ENCODE data around the gene OR5H2.
"Not testable (repeated sequence)": the region's sequence is repeated elsewhere in the genome, so short reads cannot be mapped to it uniquely, and the experiment has no call there.

The OR5H2 gene

DNA sequence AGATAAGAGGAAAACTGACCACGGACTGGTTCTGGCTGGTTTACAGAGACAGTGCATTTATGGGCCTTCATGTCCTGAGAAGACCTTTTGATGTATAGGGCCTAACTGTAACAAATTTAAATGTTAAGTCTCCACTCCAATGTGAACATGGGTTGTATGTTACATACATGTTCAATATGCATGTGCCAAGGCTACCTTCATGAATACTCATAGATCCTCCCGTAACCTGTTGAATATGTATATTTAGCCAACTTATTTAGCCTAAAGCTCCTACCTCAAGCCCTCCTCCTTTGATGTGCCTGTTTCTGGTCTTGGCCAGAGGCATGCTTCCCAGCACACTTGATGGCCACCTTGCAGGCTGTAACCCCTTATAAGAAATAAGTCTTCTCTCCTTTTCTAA is at the start of gene OR5H2:
Gene OR5H2 (plus strand): TSS at position 301 of the 400 bp plus-strand sequence. CDS start 398 bp downstream, outside the sequence.
- DNase-seq, result no peak

DNA sequence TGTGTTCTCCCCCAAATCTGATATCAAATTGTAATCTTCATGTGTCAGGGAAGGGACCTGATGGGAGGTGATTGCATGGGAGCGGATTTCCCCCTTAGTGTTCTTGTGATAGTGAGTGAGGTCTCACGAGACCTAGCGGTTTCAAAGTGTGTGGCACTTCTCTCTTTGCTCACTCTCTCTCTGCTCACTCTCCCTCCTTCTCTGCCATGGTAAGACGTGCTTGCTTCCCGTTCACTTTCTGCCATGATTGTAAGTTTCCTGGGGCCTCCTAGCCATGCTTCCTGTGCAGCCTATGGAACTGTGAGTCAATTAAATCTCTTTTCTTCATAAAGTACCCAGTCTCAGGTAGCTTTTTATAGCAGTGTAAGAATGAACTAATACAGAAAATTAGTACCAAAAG is 48.8 kb upstream of the OR5H2 start:
- DNase-seq, result no peak

DNA sequence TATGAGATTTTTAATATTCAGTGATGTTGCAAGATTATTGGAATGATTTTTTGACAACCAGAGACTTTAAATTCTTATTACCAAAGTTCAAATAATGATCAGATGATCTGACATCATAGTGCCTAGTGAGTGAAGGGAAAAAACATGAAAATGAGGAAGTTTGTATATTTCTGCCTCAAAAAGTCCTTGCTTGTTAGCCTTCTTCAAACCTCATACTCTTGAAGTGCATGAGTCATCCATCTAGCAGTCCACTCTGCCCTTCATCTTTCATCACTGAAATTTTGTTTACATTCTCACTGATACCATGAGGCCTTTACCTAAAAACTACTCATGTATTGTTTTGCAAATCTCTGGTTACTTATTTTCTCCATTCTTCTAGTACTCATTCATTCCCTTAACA is 42.2 kb upstream of the OR5H2 start:
- no peak for DNase-seq

DNA sequence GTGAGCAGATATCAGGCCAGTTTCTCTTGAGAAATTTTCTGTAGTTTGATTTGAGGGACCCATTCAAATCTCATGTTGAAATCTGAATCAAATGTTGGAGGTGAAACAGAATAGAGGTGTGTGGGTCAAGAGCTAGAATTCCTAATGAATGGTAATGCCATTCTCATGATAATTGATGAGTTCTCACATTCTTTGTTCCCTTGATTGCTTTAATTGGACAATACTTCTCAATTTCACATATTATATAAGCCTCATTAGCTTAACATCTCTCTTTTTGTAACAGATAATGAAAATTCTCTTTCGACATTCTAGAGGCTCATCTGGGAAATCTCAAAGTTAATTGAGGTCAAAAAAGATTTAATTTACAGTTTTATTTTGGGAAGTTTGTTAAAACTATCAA is 40.1 kb upstream of the OR5H2 start:
- DNase-seq, result no peak

DNA sequence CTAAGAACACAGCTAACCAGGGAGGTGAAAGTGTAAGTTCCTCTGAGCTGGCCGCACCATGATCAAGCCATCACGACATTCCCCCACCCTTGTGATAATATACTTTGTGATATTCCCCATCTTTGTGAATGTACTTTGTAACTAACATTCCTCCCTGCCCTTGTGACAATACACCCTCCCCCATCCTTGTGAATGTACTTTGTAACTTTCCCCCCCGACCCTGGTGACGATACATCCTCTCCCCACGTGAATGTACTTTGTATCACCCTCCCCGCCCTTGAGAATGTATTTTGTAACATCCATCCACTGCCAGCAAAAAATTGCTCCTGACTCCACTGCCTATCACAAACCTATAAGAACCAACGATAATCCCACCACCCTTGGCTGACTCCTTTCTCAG is 38.5 kb upstream of the OR5H2 start:
- DNase-seq, result no peak

DNA sequence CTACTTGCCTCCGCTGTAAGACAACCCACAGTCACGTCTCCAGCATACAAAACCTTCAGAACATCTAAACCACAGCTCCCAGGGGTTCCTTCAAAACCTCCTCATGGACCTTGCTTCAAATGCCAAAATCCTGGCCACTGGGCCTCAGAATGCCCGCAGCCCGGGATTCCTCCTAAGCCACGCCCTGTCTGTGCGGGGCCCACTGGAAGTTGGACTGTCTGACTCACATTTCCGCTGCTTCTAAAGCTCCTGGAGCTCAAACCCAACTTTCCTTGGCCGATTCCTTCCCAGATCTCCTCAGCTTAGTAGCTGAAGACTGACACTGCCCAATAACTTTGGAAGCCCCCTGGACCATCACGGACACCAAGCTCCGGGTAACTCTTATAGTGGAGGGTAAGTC is 36.2 kb upstream of the OR5H2 start:
- no peak for DNase-seq

DNA sequence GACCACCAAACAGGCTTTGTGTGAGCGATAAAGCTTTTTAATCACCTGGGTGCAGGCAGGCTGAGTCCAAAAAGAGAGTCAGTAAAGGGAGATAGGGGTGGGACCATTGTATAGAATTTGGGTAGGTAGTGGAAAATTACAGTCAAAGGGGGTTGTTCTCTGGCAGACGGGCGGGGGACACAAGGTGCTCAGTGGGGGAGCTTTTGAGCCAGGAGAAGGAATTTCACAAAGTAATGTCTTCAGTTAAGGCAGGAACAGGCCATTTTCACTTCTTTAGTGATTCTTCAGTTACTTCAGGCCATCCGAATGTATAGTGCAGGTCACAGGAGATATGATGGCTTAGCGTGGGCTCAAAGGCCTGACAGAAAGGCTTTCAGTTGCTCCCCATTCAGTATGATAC is 26.3 kb upstream of the OR5H2 start:
- not testable (repeated sequence) for DNase-seq

DNA sequence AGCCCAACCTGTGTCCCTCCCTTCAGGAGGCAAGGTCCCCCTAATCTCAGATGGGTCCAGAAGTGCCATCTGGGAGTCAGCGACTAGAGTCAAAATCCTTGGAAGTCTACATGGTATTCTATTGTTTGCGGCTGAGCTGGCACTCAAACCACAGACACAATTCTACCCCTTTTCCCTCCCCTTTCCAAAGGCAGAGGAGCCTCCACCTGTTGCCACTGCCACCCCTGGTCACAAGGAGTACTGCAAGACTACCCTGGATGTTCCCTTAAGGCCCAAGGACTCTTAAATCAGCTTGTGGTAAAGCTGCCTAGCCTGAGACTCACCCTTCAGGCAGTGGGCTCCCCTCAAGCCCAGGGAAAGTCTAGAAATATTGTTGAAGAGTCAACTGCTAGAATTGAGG is 22.6 kb upstream of the OR5H2 start:
- DNase-seq, result no peak

DNA sequence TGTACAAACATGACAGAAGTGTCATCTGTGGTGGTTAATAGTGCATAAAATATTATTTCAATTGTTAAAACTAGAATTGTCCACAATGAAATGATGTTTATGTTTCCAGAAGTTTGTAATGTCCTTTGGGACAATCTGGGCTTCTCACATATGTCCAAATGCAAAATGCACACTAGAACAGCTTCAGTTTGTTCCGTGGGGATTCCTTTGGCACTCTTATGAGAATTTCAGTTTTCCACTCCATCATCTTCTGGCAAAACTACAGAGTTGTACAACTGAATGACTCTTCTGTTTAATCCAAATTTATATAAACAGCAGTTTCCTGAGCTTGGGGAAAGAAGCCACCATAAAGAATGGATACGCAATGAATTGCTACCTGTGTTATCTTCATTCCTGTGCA is 20.3 kb upstream of the OR5H2 start:
- no peak for DNase-seq

DNA sequence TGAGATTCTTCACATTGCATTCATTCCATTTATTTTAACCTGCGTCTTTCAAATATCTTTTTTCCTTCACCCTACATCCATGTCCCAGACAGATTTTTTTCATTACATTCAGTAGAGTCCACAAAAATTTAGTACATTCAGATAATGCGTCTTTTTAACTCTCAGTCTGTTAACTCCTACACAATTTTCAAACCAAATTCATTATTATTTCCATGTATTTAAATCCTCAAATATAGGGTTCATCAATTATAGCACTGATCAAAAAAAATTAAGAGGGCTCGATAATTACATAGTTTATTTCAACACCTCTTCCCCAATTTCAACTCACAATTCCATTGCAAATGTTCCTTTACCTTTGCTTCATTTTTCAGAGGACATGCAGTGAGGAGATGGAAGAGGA is 18.4 kb upstream of the OR5H2 start, which contains the start of gene OR5H6:
Gene OR5H6 (plus strand): TSS at position 301 of the 400 bp plus-strand sequence. CDS start 89 bp downstream, at position 390.
- DNase-seq, result no peak

DNA sequence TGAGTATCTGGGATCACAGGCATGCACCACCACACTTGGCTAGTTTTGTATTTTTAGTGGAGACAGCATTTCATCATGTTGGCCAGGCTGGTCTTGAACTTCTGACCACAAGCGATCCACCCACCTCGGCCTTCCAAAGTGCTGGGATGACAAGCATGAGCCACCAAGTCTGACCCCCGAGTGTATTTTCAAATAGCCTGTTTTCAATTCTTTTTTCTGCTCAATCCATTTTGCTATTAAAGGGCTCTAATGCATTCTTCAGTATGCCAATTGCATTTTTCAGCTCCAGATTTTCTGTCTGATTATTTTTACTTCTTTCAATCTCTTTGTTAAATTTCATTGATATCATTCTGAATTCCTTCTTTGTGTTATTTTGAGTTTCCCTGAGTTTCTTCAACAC is 12.5 kb upstream of the OR5H2 start:
- no peak for DNase-seq

DNA sequence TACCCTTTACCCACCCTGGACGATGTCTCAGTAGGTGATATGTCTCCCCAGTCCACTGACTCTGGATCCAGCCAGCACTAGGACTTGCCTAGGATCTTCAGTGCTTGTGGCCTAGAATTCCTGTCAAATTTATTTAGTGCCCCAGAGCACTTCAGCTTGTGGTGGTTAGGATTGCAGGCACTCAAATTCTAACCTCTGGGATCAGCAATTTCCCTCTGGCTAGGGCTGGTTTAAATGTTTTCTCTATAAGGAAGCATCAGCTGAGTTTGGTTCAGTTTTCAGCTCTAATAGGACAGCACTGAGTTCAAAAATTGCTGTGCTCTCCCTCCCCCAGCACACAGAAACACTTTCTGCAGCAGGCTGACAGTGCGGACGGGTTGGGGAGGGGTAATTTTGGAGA is 10.2 kb upstream of the OR5H2 start:
- DNase-seq, result no peak

DNA sequence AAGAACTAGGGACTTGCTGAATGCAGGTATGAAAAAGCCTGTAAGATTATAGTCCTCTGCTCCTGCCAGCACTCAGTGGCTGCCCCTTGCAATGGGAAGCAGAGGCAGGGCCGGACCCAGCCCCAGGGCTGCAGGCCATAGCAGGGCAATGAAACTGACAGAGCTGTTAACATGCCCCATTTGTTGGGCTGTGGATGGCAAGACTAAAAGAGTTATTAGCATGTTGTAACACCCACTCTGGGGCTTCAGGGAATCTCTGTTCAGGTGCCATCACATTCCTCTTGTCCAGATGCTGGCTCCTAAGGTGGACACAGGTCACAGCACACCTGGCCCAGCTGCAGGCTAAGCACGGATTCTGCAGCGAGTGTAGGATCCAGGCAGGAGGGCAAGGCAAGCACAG is 7.4 kb upstream of the OR5H2 start:
- no peak for DNase-seq

DNA sequence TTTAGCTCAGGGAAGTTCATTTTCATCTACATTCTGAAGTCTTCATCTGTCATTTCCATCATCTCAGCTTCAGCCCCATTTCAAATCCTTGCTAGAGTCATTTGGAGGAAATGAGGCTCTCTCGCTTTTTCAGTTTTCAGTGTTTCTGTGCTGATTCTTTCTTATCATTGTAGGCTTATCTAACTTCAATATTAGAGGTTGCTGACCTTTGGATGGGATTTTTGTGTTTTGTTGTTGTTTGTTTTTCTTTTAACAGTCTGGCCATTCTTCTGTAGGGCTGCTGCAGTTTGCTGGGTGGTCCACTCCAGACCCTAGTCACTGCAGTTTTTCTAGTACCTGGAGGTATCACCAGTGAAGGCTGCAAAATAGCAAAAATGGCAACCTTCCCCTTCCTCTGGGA is 8.6 kb downstream of the OR5H2 start:
- no peak for DNase-seq

DNA sequence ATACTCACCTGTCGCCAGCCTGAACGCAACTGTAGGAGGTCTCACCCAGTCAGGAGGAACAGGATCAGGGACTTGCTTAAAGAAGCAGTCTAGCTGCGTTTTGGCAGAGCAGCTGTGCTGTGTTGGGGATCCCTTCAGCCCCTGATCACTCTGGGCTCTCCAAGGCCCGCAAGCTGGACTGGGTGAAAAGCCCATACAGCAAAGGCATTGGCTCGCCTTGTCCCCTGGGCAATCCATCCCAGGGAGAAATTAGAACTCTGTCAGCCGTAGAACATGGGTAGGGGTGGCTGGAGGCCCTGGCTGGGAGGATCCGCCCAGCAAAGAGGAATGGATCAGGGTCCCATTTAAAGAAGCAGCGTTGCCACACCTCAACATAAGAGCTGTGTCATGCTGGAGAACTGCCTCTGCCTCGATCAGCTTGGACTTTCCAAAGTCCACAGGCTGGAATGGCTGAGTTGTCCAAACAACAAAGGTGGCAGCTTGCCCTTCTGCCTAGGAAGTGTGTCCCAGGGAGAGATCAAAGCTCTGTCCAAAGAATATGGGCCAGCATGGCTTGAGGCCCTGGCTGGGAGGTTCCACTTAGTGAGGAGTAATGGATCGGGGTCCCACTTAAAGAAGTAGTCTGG is 9.1 kb downstream of the OR5H2 start:
- DNase-seq, result no peak

DNA sequence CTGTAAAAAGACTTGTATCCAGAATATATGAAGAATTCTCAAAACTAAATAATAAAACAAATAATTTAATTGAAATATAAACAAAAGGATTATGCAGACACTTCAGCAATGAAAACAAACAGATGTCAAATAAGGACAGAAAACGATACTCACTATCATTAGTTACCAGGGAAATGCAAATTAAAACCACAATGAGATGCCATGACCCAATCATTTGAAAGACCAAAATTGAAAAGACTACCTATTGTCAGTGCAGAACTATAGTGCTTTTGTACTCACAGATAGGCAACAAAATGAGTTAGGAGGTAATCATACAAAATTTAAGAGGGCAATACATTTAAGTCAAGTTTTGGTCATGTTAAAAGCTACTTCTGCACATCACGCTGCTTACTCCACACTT is 39.8 kb downstream of the OR5H2 start:
- no peak for DNase-seq

DNA sequence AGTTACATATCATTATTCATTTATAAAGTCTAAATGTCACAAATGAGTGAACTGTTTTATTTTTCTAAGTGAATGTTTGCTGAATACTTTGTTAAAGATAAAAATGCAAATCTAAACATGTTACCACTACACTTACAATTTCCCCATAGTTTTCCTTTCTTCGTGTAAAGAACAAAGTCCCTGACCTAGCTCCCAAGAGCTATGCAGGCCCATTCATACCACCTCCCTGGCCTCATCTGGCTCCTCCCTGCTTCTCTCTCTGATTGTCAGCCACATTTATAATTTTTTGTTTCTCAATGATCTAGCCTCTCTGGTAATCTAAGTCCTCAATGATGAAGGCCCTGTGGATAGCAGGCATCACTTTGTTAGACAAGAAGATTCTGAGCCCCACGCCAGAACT is 40.4 kb downstream of the OR5H2 start:
- no peak for DNase-seq

DNA sequence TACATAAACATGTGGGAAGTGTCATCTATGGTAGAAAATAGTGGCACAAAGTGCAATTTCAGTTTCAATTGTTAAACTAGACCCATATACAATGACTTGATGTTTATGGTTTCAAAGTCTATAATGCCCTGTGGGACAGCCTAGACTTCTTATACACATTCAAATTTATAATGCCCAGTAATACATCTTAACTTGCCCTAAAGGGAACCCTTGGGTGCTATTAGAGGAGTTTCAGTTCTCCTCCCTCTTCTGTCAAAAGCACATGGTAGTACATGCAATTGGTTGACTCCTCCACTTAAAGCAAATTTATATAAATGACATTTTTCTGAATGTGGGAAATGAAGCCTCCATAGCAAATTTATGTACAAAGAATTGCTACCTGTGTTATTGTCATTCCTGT is 41.1 kb downstream of the OR5H2 start:
- no peak for DNase-seq

DNA sequence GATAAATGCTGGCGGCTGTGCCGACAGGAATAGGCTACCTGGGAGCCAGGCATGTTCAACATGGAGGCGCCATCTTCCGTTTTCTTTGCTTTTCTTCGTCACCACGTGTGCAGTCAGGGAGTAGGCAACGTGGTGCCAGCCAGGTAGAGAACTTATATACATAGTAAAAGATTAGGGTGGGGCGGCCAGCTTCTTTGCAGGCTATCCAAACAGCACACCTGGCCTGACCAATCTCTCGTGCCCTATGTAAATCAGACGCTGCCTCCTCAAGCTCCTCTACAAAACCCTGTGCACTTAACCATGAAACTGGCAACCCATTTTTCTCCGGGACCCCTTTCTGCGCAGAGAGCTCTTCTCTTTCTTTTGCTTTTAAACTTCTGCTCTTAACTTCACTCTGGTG is 42.8 kb downstream of the OR5H2 start:
- no peak for DNase-seq

DNA sequence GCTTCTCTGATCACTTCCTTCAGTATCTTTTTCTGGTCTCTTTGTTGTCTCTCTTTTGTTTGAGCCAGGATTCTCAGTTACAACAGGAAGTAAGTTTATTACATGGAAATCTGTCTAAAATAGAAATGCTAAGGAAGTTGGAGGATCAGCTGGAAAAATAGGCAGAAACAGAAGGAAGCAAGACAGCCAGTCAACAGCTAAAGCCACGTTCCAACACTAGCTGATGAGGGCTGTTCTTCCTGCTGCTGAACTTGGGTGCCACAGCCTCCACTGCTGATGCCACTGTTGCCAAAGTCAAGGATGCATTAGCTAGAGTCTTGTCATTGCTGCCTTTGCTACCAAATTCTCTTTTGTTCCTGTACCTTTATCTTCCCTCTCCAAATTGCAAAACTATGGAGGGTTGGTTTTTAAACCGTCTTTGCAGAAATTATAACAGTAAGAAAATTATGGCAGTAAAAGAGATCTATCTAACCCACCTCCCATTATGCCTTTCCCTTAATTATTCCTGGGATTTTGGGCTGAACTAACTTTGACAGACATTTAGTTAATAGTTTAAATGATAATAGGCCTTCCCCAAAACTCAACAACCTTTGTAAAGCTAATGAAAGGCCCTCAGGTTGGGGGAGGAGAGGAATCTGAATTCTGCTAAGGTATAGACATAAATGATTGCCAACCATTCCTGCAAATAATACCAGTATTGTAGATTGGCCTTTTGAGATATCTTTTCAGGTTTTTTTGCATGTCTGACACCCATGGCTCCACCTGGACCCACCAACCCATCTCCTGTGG is 44.0 kb downstream of the OR5H2 start:
- DNase-seq, result no peak

DNA sequence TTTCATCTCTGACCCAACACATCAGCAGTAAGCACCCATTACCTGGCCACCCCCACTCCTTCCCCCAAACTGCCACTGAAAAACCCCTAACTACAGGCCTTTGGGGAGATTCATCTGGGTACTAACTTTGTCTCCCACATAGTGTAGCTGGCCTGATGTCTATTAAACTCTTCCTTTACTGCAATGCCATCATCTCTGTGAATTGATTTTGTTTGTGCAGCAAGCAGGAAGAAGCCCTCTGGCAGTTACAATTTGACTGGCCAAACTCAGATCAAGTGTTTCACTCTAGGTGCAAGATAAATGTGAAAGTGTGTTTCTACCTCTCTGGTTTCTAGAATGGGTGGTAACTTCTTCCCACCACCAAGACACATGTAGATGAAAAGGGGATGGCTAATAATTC is 44.6 kb downstream of the OR5H2 start:
- DNase-seq, result no peak

DNA sequence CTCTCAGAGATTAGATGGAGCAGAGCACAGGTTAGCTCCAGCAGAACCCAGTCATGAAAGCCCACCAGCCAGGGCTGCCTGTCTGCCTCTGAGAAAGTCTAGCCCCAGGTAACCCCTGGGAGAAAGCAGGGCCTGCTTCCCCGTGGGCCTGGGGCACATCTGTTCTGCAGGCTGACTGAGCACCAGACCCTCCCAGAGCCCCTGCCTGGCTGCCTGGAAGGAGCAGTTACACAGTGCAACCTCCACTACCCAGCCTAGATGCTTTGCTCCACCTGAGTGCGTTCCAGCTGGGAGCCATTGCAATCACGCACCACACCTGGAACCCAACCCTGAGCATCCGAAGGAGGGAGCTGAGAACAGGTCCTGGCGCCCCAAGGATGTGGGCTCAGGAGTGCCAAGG is 46.6 kb downstream of the OR5H2 start:
- no peak for DNase-seq

DNA sequence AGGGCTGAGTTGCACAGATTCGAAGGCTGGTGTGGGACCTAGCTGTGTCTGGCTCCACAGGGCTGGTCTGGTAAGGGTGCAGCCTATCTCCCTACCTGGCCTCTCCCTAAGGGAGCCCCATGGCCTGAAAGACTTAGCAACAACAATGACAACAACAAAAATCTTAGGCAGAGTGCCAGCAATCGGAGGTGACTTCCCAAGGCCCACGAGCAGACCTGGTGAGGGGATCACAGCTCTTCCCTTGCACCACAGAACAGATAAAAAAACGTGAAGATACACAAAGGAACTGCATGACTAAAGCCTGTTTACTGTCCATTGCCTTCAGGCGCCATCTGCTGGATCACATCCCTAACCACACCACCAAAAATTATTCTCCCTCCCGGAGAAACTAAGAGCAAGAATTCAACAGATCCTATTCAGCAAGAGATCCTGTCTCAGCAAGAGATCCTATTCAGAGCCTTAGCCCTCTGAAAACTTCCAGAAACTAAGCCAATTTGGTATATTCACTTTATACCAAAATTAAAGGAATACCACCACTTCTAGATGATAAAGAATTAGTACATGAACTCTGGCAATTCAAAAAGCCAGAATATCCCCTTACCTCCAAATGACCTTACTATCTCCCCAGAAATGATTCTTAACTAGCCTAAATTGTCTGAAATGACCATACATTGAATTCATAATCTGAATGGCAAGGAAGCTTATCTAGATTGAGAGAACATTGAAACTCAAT is 47.3 kb downstream of the OR5H2 start:
- DNase-seq, result no peak

DNA sequence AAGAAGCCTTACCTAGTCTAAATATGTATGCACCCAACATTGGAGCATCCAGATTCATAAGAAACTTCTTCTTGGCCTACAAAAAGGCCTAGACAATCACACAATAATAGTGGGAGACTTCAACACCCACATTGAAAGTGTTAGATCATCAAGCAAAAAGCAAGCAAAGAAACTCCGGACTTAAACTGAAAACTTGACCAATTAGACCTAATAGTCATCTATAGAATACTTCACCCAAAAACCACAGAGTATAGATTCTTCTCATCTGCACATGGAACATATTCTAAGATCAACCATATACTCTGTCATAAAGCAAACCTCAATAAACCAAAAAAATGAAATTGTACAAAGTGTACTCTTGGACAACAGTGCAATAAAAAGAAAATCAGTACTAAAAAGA is 49.0 kb downstream of the OR5H2 start:
- no peak for DNase-seq

Measured in NCI-H2227 treated with DMSO at 0.1 percent for 48 hours (cell line).